GM18907 (cell line): Measurements from ENCODE around the gene JMJD4.
"Not testable (repeated sequence)": the region's sequence is repeated elsewhere in the genome, so short reads cannot be mapped to it uniquely, and the experiment has no call there.

Experiments used
- ATAC-seq: cut with Tn5 transposase; IDR thresholded peaks from one replicate; pipeline ENCODE4 v1.9.1; 2021; ENCODE audit warnings: mild to moderate bottlenecking, moderate library complexity; ENCODE audit not compliant: unreplicated experiment

The JMJD4 gene

DNA sequence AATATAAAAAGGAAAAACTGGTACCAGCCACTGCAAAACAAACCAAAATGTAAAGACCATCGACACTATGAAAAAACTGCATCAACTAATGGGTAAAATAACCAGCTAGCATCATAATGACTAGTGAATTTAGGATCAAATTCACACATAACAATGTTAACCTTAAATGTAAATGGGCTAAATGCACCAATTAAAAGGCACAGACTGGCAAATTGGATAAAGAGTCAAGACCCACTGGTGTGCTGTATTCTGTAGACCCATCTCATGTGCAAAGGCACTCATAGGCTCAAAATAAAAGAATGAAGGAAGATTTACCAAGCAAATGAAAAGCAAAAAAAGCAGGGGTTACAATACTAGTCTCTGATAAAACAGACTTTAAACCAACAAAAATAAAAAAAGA lies 33.5 kb downstream of the JMJD4 start:
- ATAC-seq: not testable (repeated sequence)

DNA sequence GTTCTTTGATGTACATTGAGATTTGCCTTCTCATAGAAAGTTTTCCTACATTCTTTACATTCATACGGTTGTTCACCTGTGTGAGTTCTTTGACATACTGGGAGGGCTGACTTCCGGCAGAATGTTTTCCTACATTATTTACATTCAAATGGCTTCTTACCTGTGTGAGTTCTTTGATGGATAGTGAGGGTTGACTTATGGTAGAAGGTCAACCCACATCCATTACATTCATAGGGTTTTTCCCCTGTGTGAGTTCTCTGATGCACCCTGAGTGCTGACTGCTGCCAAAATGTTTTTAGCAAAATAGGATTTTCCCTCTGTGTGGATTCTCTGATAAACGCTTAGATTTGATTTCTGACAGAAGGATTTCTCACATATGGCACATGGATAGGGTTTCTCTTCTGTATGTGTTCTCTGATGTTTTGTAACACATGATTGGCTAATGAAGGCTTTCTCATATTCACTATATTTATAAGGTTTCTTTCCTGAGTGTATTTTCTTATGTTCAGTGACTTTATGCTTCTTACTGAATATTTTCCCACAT lies 37.7 kb downstream of the JMJD4 start:
- ATAC-seq: no peak

DNA sequence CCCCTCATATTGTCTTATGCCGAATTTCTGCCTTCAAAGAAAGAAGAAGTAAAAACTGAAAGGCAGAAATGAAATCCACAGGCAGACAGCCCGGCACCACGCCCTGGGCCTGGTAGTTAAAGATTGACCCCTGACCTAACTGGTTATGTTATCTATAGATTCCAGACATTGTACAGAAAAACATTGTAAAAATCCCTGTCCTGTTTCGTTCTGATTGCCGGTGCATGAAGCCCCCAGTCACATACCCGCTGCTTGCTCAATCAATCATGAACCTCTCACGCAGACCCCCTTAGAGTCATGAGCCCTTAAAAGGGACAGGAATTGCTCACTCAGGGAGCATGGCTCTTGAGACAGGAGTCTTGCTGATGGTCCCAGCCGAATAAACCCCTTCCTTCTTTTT lies 49.3 kb downstream of the JMJD4 start:
- ATAC-seq: no peak
